GM12873 (cell line): Measurements from ENCODE around the gene SLC12A3.

Source experiments
- CTCF ChIP-seq: IDR thresholded peaks from 2 replicates; pipeline ENCODE4 v1.5.1; 2012; ENCODE audit warnings: low read depth, mild to moderate bottlenecking, moderate library complexity, low read length, control low read depth; ENCODE audit not compliant: insufficient read depth; ENCODE audit errors: missing control alignments

Gene SLC12A3

GRCh38 chr16:56944954-56945839 is 80.2 kb downstream of the SLC12A3 start:
- TF ChIP-seq CTCF: no peak

GRCh38 chr16:56945847-56946527 is 81.0 kb downstream of the SLC12A3 start:
- no peak for TF ChIP-seq CTCF

DNA sequence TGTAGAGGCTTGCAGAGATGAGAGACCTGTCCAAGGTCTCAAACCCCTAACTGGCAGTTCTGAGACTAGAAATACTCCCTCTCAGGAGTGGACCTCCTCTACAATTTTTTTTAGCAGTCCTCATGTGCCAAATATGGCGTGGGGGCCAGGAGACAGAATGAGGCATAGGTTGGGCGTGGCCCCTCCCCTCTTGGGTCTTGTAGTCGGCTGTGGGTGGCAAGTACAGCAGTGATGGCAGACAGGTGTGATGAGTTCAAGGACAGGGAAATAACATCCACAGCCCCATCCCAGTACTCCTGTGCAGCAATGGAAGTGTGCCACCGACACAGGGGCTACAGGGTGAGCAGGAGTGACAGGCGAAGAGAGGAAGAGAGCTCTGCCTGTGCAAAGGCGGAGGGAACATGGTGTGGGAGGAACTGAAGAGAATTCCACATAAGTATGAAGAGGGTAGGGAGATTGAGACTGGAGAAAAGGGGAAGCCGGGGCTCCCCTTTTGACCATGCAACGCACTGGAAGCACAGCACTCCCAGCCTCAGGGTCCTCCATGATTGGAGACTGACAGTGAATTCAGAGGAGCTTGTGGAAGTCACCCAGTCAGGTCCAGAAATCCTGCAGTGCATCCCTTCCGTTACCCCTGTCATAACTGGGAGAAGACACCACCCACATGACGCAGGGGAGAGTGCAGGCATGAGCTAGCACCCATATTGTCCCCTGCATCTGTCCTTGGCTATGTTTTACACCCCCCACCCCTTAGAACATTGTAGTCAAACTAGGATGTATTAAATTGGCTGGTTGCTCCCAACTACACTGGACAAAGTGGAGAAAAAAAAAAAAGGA is 82.0 kb downstream of the SLC12A3 start:
- TF ChIP-seq CTCF: no peak

DNA sequence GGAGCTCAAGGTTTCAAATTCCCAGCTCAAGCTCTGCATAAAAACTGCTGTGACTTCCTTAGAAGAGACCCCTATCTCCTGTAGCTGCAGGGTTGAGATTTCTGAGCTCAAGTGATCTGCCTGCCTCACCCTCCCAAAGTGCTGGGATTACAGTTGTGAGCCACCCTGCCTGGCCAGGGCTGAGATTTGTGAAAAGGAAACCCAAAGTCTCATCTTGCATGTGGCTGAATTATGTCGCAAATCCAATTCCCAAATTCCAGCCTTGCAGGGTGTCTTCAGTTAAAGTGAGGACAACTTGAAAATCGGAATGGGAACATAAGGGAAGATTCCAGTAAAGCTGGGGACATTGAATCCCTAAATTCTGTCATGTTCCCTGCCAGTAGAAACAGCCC is 82.6 kb downstream of the SLC12A3 start:
- no peak for TF ChIP-seq CTCF

DNA sequence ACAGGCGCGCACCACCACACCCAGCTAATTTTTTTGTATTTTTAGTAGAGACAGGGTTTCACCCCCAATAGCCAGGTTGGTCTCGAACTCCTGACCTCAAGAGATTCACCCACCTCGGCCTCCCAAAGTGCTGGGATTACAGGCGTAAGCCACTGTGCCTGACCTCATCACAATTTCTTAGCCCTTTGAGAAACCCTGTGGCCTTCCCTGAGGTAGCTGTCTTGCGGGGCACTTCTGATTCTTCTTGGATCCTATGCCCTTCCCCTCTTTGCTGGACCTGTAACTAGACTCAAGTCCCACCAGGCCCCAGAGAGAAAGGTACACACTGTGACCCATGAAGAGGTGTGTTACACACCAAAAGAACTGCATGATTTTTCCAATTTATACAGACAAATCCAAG is 83.2 kb downstream of the SLC12A3 start:
- TF ChIP-seq CTCF: no peak

DNA sequence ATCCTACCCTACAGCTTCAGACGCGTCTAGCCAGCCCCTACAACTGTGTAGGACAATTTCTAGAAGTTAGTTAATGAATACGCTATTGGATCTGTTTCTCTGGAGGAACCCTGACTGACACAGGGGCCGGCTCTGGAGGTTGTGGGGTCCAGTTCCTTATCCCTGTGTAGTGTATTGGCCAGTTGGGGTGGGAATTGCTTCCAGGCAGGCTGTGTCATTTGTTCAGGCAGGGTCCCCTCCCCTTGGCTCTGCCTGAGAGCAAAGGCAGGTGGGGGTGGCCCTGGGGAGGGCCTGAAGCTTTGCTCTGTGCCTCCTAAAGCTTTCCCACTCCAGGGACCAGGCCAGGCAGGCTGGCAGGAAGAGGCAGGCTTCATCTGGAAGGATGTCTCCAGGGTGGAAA is 85.0 kb downstream of the SLC12A3 start:
- TF ChIP-seq CTCF: no peak

- no peak for TF ChIP-seq CTCF
Measured at GRCh38 chr16:56950455-56950854, 85.4 kb downstream of the SLC12A3 start.
